Measurements from ENCODE around the gene HSP90AB1.

Gene HSP90AB1

DNA sequence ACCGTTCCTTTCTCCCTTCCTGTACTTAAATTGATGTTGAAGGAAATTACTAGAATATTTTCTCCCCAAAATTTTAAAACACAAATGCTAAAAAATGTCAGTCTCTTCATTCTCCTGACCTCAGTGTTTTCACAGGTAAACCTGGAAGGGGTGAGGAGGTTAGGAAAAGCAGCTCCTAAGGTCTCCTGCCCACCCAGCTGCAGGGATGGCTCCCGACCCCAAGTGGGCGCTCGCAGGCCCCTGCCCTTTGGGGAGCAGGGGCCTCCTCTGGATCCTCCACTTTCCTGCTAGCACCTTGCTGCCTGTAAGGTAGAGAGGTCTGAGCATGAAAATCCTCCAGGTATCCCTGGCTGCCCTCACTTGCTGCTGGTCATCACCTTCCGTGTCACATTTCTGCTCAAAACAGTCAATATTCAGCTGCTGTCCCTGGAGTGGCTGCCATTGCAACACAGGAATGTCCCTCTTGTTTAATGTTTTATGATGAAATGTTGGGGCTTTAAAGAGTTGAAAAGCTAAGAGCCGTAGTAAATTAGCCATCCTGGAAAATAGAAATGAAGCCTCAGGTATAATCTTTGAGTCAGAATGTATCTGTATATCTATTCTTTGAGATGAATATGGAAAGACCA is 10.9 kb upstream of the HSP90AB1 start:
- no peak for DNase-seq

DNA sequence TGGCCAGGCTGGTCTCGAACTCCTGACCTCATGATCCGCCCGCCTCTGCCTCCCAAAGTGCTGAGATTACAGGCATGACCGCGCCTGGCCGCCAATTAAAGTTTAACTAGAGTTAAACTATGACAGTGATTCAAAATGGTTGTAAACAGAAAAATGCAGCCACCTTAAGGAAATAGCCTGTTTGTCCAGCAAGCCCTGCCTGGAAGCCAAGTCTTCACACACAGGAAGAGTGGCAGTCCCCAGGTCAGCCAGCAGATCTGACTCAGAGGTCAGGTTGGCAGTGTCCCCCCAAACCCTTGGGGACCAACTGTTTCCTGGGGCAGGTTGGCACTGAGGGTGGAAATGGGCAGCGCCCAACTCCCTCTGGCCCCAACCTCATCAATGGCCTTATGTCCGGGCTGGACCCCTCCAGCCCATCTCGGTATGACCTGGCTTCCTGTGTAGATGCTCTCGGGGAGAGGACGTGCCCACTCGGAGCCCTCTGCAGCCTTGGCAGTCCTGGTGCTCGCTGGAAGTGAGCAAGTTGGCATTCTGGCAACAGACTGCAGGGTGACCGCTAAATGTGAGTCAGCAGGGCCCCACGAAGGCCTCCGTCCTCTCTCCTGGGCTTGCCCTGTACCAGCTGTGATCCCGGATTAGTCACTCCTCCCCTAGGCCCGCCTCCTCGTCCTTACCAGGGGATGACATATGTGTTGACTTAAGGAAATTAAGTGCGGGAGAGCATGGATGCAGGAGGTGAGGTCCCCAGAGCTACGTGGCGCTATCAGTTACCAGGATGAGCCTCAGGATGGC is 9.7 kb upstream of the HSP90AB1 start:
- peak; percentile 29 to 83 for DNase-seq

DNA sequence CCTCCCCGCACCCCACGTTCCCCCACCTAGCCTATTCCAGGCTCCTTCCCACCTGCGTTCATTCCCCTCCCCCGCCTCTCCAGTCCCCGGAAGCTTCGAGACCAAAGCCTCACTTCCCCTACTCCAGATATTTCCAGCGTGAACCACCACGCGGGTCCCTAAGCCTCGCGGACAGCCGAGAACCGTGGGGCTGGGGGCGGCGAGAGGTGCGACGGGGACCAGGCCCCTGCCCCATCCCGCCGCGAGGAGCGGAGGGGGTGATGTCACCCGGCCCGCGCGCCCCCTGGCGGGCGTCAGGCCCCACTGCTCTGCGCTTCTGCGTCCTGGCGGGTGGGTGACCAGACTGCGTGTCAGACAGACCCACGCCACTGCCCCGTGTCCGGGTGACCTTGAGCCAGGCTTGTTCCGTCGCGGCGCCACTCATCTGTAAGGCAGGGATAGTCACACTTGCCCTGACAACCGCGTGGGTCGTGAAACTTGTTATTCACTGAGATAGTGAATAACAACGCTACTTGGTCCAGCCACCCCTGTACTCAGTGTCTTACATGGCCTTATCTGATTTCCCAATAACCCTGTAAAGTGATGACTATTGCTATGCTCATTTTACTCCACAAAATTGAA is 9.0 kb upstream of the HSP90AB1 start:
- peak; percentile 49 to 80 for DNase-seq

DNA sequence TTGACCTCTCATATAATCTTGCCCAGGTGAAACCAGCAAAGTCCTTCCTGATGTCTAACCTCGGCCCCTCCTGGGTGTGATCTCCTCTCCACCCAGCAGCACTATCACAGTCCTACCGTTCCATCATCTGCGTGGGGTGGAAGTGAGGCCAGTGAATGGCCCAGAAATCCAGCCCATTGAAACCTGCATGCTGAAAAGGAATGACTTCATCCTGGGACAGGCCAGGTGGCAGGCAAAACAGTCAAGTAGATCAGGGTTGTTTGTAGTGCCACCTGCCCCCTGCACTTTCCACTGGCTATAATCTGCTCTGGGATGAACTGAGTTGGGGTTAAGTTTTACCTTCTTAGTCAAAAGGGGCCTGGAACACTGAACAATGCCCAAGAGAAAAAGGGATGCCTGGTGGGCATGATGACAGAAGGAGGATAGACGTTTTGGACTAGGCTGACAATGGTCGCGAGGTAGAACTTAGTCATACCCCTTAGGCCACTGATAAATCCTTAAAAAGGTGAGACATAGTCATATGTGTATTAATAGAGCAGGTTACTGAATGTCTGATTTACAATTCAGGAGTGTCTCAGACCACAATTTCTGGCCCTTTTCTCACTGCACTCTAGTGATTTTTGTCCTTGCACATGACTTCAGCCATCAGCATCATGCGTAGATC is 8.1 kb upstream of the HSP90AB1 start:
- no peak for DNase-seq

DNA sequence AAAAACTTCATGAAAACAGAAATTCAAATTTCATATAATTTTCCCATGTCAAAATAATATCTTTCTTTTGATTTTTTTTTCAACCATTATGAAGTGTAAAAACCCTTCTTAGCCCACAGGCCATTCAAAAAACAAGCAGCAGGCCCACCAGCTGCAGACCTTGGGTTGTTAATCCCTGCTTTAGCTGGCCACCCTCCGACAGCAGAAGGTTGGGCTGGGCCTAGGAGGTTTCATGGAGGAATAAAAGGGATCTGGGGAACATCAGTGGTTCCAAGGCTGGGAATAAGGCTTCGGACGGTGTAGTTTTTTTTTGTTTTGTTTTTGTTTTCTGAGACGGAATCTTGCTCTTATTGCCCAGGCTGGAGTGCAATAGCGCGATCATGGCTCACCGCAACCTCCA is 3.6 kb upstream of the HSP90AB1 start:
- no peak for DNase-seq

DNA sequence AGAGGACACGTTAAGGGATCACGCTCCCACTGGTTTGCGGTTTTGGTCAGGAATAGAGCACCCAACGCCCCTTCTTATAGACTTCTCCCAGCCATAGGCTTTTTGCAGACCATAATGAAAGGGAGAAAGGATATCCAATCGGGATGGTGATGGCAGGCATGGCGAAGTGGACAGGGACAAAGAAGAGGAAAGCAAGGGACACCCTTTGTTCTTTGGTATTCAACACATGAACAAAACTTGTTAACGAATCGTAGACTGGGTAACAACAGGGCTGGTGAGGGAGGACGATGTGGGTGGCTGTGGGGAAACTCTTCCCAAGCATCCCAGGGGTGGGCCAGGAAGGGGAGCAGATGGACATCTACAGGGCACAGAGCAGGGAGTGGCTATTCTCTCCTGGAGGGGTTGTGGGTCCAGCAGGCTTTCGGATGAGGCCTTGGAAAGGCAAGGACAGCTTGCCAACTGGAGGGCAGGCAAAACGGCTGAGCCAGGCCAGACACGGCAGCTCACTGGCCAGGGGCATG is 1.4 kb upstream of the HSP90AB1 start:
- no peak for DNase-seq

DNA sequence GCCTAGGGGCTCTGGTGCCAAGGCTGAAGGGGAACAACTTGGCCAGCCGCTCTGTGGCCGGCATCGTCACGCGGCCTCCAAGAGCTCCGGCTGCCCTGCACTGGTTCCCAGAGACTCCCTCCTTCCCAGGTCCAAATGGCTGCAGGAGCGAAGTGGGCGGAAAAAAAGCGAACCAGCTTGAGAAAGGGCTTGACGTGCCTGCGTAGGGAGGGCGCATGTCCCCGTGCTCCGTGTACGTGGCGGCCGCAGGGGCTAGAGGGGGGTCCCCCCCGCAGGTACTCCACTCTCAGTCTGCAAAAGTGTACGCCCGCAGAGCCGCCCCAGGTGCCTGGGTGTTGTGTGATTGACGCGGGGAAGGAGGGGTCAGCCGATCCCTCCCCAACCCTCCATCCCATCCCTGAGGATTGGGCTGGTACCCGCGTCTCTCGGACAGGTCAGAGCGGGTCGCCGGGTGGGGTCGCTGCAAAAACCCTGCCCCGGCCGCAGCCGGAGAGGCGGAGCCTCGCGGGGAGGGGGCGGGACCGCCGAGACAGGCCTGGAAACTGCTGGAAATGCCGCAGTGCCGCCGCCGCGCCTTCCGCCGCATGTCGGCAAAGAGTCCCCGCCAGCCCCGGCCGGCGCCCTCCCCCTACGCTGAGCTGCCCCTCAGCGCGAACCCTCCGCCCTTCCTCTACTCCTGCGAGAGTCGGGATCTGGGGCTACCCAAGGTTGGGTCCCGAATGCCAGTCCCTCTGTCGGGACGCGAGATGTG is 814 bp upstream of the HSP90AB1 start:
- peak; percentile 40 to 75 for DNase-seq

DNA sequence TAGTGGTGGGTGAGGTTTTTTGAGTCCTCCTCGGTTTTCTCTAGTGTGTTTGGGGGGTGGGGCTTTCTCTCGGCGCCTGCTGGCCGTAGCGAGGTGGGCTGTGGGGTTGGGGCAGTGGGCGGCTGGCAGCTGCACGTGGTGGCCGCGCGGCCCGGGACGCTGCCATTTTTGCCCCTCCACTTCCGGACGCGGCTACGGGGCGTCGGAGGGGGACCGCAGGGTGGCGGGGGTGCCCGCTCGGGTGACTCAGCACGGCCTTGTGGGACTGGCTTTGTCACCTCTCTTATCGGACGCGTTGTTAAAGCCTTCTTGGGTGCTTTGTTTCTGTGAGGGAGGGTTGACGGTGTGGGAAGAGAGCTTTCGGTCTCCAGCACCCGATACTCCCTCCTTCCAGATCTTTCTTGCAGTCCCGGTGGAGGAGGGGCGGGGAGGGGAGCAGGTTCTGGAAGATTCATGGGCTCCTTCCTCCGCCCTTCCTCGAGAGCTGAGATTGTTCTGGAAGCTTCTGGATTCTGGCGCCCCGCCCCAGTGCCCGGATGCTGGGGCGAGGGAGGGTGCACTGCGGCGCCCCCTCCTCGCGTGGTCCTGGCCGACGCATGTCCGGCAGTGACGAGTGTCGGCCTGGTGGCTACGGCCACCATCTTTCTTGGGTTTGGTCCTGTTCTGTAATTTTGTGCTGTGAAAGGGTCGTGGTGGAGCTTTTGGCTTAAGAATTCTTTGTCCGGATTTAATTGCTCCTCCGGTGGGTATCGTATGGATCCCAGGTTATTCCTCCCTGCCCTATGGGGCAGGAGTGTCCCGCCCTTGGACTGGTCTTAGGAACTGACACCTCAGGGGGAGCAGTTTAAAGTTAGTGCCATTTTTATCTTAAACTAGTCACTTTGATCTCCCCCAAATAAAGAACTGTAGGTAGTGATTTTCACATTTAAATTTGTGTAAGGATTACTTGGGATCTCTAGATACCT is 719 bp downstream of the HSP90AB1 start:
- peak in 1 of 2 experiments; percentile 61 for DNase-seq

DNA sequence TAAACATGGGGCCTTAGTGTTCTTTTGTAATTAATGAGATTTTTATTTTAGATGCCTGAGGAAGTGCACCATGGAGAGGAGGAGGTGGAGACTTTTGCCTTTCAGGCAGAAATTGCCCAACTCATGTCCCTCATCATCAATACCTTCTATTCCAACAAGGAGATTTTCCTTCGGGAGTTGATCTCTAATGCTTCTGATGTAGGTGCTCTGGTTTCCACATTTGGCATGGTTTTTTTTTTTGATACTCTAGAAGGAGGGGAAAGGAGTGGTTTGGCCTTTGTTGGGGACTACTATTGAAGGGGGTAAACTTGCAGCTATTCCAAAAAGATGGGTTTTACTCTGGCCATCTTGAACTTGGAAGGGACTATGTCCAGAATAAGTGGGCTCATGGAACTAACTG is 1.7 kb downstream of the HSP90AB1 start:
- DNase-seq = no peak

DNA sequence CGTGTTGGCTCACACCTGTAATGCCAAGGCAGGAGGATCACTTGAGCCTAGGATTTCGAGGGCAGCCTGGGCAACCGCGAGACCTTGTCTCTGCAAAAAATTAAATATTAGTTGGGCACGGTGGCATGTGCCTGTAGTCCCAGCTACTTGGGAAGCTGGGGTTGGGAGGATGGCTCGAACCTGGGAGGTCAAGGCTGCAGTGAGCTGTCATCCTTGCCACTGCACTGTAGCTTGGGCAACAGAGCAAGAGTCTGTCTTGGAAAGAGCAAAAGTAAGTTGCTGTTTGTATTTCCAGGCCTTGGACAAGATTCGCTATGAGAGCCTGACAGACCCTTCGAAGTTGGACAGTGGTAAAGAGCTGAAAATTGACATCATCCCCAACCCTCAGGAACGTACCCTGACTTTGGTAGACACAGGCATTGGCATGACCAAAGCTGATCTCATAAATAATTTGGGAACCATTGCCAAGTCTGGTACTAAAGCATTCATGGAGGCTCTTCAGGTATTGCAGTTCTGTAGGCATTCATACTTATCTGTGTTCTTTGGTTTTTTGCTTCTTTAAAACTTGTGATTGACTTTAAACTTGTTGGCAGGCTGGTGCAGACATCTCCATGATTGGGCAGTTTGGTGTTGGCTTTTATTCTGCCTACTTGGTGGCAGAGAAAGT is 2.3 kb downstream of the HSP90AB1 start:
- DNase-seq = no peak

DNA sequence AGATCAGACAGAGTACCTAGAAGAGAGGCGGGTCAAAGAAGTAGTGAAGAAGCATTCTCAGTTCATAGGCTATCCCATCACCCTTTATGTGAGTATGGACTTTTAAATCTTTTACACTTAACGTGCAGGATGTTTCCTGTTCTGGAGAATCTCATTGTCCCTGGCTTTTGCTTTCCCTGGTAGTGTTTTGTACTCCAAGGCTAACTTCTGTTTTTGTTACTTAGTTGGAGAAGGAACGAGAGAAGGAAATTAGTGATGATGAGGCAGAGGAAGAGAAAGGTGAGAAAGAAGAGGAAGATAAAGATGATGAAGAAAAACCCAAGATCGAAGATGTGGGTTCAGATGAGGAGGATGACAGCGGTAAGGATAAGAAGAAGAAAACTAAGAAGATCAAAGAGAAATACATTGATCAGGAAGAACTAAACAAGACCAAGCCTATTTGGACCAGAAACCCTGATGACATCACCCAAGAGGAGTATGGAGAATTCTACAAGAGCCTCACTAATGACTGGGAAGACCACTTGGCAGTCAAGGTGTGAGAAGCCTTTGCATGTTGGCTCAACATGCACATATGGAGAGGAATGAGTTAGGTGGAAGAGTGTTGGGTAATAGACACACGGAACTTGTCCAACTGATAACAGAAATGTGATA is 3.3 kb downstream of the HSP90AB1 start:
- no peak for DNase-seq

DNA sequence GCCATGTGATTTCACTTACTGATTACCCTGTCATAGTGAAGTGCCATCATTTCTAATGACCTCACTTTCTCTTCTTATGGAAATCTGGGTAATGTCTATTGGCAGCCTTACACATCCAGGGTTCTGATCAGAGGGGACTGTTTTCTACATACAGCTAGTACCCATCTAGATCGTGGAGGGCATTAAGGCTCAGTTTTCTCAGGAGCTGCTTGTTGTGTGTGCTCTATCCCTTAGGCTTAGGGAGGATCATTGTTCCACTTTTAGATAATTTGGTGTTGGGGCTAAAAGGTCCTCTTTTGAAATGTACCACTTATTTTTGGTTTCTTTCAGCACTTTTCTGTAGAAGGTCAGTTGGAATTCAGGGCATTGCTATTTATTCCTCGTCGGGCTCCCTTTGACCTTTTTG is 3.8 kb downstream of the HSP90AB1 start:
- DNase-seq = no peak

DNA sequence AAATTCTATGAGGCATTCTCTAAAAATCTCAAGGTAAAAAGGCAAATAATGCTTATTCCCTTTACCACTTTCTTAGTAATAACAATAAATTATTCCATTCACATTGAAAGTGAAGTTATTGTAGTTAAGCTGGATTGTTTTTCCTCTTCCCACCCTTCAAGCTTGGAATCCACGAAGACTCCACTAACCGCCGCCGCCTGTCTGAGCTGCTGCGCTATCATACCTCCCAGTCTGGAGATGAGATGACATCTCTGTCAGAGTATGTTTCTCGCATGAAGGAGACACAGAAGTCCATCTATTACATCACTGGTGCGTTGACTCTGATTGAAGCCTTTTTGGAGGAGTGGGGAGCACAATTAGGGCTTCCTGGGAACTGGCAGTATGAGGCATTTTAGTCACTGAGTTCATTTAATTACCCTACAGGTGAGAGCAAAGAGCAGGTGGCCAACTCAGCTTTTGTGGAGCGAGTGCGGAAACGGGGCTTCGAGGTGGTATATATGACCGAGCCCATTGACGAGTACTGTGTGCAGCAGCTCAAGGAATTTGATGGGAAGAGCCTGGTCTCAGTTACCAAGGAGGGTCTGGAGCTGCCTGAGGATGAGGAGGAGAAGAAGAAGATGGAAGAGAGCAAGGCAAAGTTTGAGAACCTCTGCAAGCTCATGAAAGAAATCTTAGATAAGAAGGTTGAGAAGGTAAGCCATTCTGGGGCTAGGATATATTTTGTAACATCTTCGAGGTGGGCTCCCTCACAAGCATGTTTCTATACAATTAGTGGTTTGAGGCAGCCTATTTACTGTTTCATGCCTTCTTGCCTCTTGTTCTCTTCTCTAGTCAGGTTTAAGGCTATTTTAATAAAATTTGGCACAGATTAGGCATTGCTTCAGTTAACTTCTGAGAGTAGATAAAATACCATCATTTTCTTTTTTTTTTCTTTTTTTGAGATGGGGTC is 4.9 kb downstream of the HSP90AB1 start:
- DNase-seq = no peak

DNA sequence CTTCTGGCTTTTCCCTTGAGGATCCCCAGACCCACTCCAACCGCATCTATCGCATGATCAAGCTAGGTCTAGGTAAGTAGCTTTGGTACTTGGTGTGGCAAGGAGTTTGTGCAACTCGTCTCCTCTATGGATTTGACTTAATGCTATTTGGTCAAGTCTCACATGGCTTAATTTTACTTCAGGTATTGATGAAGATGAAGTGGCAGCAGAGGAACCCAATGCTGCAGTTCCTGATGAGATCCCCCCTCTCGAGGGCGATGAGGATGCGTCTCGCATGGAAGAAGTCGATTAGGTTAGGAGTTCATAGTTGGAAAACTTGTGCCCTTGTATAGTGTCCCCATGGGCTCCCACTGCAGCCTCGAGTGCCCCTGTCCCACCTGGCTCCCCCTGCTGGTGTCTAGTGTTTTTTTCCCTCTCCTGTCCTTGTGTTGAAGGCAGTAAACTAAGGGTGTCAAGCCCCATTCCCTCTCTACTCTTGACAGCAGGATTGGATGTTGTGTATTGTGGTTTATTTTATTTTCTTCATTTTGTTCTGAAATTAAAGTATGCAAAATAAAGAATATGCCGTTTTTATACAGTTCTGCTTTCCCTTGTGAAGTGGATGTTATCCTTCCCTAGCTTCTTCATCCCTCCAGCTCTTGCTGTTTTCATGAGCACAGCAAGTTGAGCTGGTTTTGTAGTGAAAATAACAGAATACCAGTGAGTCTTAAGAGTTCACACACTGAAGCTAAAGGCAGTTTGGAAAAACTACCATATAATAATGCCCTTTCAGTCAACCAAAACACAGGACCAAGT is 6.6 kb downstream of the HSP90AB1 start:
- DNase-seq = peak; percentile 22 to 28

DNA sequence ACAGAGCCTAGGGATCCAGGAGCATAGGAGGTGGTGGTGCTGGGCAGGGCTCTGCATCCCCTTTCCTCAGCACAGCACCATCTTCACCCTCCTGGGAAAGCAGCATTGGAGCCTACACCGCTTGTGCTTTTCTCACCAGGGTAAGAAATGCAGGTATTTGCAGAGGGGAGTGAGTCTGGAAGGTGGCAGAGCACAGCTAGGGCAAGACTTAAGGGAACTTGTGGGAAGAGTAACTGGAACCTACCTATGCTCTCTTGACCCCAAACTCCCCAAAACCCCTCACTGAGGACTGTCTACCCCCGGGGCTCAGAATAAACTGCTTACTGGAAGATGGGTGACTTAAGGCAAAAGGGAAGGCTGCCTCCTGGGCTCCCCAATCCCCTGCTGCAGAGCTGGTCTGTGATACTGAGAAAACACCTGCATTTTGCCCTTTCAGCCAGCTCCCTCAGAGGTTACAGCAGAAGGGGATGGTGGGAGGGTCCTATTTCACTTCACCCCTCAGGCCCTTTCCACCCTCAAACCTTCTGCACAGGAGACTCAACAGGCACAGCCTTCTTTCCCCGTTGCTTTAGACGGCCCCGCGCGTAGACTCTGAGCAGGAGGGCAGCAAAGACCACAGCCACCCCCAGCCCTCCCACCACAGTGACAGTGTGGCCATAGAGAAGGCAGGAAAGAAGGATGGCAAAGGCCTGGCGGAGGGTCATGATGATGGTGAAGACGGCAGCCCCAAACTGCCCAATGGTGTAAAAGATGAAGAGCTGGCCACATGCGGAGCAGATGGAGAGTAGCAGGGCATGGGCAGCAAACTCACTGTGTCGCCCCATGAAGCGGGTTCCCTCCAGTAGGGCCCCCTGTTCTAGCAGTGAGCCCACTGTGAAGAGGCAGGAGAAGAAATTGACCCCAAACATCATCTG is 7.5 kb downstream of the HSP90AB1 start:
- DNase-seq = no peak

DNA sequence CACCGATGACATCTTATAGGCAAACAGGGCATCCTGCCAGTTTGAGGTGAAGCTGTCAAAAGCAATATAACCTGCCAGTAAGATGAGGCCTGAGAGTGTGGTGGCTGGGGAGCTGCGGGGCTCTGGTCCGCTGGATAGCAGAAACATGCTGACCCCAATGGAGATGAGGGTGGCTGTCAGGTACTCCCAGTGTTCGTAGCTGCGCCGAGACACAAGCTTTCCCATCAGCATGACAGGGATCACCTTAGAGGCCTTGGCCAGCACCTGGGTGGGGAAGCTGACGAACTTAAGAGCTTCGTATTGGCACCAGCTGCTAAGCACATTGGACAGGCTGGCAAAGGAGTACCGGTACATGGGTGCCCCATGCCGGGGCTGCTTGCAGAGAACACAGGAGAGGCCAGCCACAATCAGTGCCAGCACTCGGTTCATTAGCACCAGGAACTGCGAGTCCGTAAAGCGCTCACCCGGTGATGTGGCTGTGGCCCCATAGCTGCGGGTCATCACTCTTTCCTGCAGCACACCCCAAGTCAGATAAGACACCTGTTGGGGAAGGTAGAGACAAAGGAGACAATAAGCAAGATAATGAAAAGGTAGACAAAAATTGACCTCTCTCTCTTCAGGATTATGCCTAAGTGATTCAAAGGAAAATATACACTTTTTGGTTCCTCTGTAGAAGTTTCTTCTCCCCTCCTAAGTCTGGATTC is 8.4 kb downstream of the HSP90AB1 start:
- DNase-seq = no peak

Measured in NCI-H446 (cell line).